Kidney (tissue), 14 donors: ENCODE data around the gene SLC43A3. TPM values are rescaled to one million over a fixed set of nuclear protein-coding genes. Genes with fewer than 3 reads are reported as not detected.

ENCODE experiments used
- DNase-seq, 5 donors: peaks; one replicate each; pipeline ENCODE4 v3.0.0-alpha.2; 2013 to 2020
- FAIRE-seq: peaks from 2 replicates; lab custom pipeline; 2012; peaks lifted over from hg19 to GRCh38; lab: Jason Lieb, UNC
- H3K27ac ChIP-seq, 2 donors: one replicate each; pipeline ENCODE4 v1.7.0; 2013; ENCODE audit warnings: low read depth in 2 of 2, low read length in 2 of 2, inconsistent platforms in 1 of 2
- H3K27me3 ChIP-seq: one replicate; pipeline ENCODE4 v1.7.1; 2013; ENCODE audit warnings: low read length, inconsistent platforms; ENCODE audit not compliant: control insufficient read depth, insufficient read depth
- H3K36me3 ChIP-seq, 3 donors: one replicate each; pipeline versions ENCODE4 v1.7.0 to v1.7.1; 2013; ENCODE audit warnings: low read length in 3 of 3, control low read depth in 1 of 3, inconsistent platforms in 1 of 3; ENCODE audit not compliant: insufficient read depth in 3 of 3, control insufficient read depth in 2 of 3
- H3K4me1 ChIP-seq, 3 donors: one replicate each; pipeline versions ENCODE4 v1.7.0 to v1.7.1; 2013; ENCODE audit warnings: low read length in 3 of 3, inconsistent platforms in 1 of 3, low read depth in 1 of 3; ENCODE audit not compliant: control insufficient read depth in 2 of 3, insufficient read depth in 2 of 3
- H3K4me3 ChIP-seq, 3 donors: one replicate each; pipeline versions ENCODE4 v1.7.0 to v1.8.1; 2013; ENCODE audit warnings: low read length in 3 of 3, control low read depth in 1 of 3, inconsistent platforms in 1 of 3
- H3K9ac ChIP-seq, 3 donors: one replicate each; pipeline versions ENCODE4 v1.7.0 to v1.7.1; 2013; ENCODE audit warnings: low read length in 3 of 3, control low read depth in 1 of 3, inconsistent platforms in 1 of 3
- H3K9me3 ChIP-seq, 3 donors: one replicate each; pipeline versions ENCODE4 v1.7.0 to v1.7.1; 2013; ENCODE audit warnings: low read length in 3 of 3, control low read depth in 1 of 3, inconsistent platforms in 1 of 3; ENCODE audit not compliant: control insufficient read depth in 2 of 3, insufficient read depth in 1 of 3
- intact Hi-C: fragments of 100-400 bp; cut with DNase I; formaldehyde crosslinking; loops from one replicate; pipeline ENCODE4 v1.11.1; 2022
- polyA plus RNA-seq: library from polyadenylated mRNA; stranded (reverse); fragments of 350-450 nt; fragmentation: Illumina TruSeq; extraction: RNeasy Lipid Tissue Mini Kit (QIAGEN cat#74804); gene quantifications from one replicate; pipeline ENCODE4 v1.2.3, GENCODE V29; 2014; ENCODE audit warnings: low read depth, low replicate concordance; ENCODE audit not compliant: insufficient read depth
- total RNA-seq: library from RNA; stranded (reverse); fragmentation: NEBNext Ultra II Directional; extraction: Animal tissue kit (Norgen Biotek cat#: 25700); gene quantifications from one replicate; pipeline ENCODE4 v1.2.1, GENCODE V29; 2021
- TF ChIP-seq, protein P1 (sequence below): IDR thresholded peaks from 3 replicates; pipeline ENCODE4 v1.5.1; 2012; ENCODE audit warnings: mild to moderate bottlenecking, moderate library complexity, borderline replicate concordance; ENCODE audit not compliant: insufficient read depth; ENCODE audit errors: extremely low read depth
- donor health status: control.
- donor health status: control.
- donor health status: control.
- donor health status: control.
- donor health status: control.
- donor health status: DM: yes; HTN: yes; CAD: no.
- donor health status: Normal renal cell carcinoma (clear cell type).

Gene SLC43A3
- total and polyA plus RNA-seq, 2 donors from 2014 or later, result 6.0 to 39.8 TPM

DNA sequence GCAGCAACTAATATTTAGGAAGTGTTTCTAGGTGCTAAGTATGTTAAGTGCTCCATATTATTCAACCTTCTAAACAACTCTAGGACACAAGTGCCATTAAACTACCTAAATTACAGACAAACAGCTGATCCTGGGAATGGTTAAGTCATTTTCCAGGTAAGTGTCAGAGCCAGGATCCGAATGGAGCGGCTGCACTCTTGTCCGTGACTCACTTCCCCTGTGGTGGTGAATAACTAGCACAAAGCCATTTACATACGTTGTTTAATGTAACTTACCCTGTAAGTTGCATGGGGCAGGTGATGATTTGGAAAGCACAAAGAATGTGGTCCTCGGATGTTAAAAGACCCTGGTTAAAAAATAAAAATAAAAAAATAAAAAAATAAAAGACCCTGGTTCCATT is 27.7 kb downstream of the SLC43A3 start:
- no peaks in the 10 kb centered on the region for H3K36me3 ChIP-seq
- DNase-seq (no peak), FAIRE-seq (no peak)
- H3K4me1 ChIP-seq, result no peaks in the 10 kb centered on the region
- intact Hi-C loops, result no loop called here
- no peak overlapping the region for H3K9ac ChIP-seq
- TF ChIP-seq, protein P1, sequence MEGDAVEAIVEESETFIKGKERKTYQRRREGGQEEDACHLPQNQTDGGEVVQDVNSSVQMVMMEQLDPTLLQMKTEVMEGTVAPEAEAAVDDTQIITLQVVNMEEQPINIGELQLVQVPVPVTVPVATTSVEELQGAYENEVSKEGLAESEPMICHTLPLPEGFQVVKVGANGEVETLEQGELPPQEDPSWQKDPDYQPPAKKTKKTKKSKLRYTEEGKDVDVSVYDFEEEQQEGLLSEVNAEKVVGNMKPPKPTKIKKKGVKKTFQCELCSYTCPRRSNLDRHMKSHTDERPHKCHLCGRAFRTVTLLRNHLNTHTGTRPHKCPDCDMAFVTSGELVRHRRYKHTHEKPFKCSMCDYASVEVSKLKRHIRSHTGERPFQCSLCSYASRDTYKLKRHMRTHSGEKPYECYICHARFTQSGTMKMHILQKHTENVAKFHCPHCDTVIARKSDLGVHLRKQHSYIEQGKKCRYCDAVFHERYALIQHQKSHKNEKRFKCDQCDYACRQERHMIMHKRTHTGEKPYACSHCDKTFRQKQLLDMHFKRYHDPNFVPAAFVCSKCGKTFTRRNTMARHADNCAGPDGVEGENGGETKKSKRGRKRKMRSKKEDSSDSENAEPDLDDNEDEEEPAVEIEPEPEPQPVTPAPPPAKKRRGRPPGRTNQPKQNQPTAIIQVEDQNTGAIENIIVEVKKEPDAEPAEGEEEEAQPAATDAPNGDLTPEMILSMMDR, result no peak
- H3K9me3 ChIP-seq, result no peaks in the 10 kb centered on the region
- H3K27ac ChIP-seq, result no peak overlapping the region
- no peak overlapping the region for H3K4me3 ChIP-seq
- no peaks in the 10 kb centered on the region for H3K27me3 ChIP-seq

- H3K27ac ChIP-seq, result no peak overlapping the region
- TF ChIP-seq, protein P1, result no peak
- H3K36me3 ChIP-seq, result no peaks in the 10 kb centered on the region
- no peak overlapping the region for H3K9ac ChIP-seq
- H3K27me3 ChIP-seq, result no peaks in the 10 kb centered on the region
- H3K4me1 ChIP-seq, result no peaks in the 10 kb centered on the region
- DNase-seq (no peak), FAIRE-seq (no peak)
- H3K4me3 ChIP-seq, result no peak overlapping the region
- intact Hi-C loops, result no loop called here
- H3K9me3 ChIP-seq, result no peaks in the 10 kb centered on the region
Observed at GRCh38 chr11:57397394-57397990, 29.4 kb downstream of the SLC43A3 start.

DNA sequence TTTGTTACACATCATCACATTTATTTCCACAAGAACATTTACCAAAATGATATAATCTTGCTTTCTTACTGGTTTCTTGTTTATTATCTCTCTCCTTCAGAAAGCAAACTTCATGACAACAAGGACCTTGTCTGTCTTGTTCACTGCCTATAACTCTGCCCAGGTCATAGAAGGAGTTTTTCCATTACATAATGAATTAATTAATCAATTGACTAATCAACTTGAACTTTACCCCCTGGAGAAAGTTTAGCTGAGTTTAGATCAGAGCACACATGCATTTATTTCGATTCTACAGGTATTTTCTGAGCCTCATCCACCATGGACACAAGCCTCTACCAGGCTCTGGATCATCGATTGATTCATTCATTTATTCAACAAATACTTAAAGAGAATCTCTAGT is 30.2 kb downstream of the SLC43A3 start:
- DNase-seq (no peak), FAIRE-seq (no peak)
- Histone ChIP-seq H3K9me3 (no peaks in the 10 kb centered on the region), H3K9ac (no peak overlapping the region), H3K4me3 (no peak overlapping the region), H3K36me3 (no peaks in the 10 kb centered on the region), H3K27me3 (no peaks in the 10 kb centered on the region), H3K4me1 (no peaks in the 10 kb centered on the region), H3K27ac (no peak overlapping the region)
- intact Hi-C loops, result no loop called here
- TF ChIP-seq, protein P1, result no peak
